Lower leg skin (tissue), 4 donors: Measurements from ENCODE around the gene MICAL2. TPM values are rescaled to one million over a fixed set of nuclear protein-coding genes. Genes with fewer than 3 reads are reported as not detected.
A peak's percentile ranks its signal among the peaks of the same experiment; 100 is the strongest.

Experiments
- DNase-seq, 2 donors: peaks; one replicate each; pipeline ENCODE4 v3.0.0-alpha.2; 2019; ENCODE audit warnings: low spot score in 2 of 2
- H3K4me3 ChIP-seq: fragments of 200-600 bp; sonication (generic); 2 replicates; pipeline ENCODE4 v1.5.1; 2017; ENCODE audit warnings: mild to moderate bottlenecking, low read depth; ENCODE audit not compliant: poor library complexity, severe bottlenecking
- CTCF ChIP-seq, 3 donors: fragments of 450-650 bp; IDR thresholded peaks; one replicate each; pipeline ENCODE4 v1.5.1; 2016; ENCODE audit warnings: antibody characterized with exemption in 3 of 3, mild to moderate bottlenecking in 3 of 3, moderate library complexity in 2 of 3
- POLR2A ChIP-seq, 2 donors: fragments of 450-650 bp; IDR thresholded peaks; one replicate each; pipeline ENCODE4 v1.6.1; 2016 to 2017; ENCODE audit warnings: antibody characterized with exemption in 2 of 2, mild to moderate bottlenecking in 1 of 2, moderate library complexity in 1 of 2
- WGBS, 2 donors: methylation state at CpG; one replicate each; pipeline ENCODE4 v1.1.5; 2018; 5-methylcytosine and 5-hydroxymethylcytosine counted together
- intact Hi-C: fragments of 100-400 bp; cut with DNase I; formaldehyde crosslinking; loops from one replicate; pipeline ENCODE4 v1.15.0; 2023; ENCODE audit warnings: low total_unique reads
- total RNA-seq, 4 donors: library from RNA; depleted of rRNA; stranded (reverse); fragments of >200 nt; gene quantifications; one replicate each; pipeline ENCODE4 v1.1.0, GENCODE V29; 2016

The MICAL2 gene
- total RNA-seq, 4 donors from 2014 or later = 117 to 238 (median 145) TPM

- TF ChIP-seq POLR2A (IDR thresholded peaks at IDR 0.05) (no peak), CTCF (IDR thresholded peaks at IDR 0.05) (no peak)
- intact Hi-C loops = no loop called here
- no peak overlapping the region for H3K4me3 ChIP-seq
- WGBS, 2 donors = 82 to 89% methylated on average over 8 of the region's 8 CpGs
- DNase-seq = no peak
Measured at GRCh38 chr11:12113294-12113693, 2.9 kb downstream of the MICAL2 start.

- intact Hi-C loops = no loop called here
- 87 to 90% methylated on average over 21 of the region's 21 CpGs for WGBS, 2 donors
- DNase-seq = no peak
- TF ChIP-seq POLR2A (IDR thresholded peaks at IDR 0.05) (no peak), CTCF (IDR thresholded peaks at IDR 0.05) (no peak)
- H3K4me3 ChIP-seq = no peak overlapping the region
Measured at GRCh38 chr11:12114193-12115033, 4.0 kb downstream of the MICAL2 start.

GRCh38 chr11:12116425-12117032 is 6.1 kb downstream of the MICAL2 start:
- H3K4me3 ChIP-seq = no peak overlapping the region
- WGBS, 2 donors = 88 to 90% methylated on average over 9 of the region's 9 CpGs
- TF ChIP-seq POLR2A (IDR thresholded peaks at IDR 0.05) = no peak
- DNase-seq = peak in 1 of 2 donors; percentile 75
- intact Hi-C loops = no loop called here

- DNase-seq = peak in 1 of 2 donors; percentile 60
- H3K4me3 ChIP-seq = no peak overlapping the region
- TF ChIP-seq POLR2A (IDR thresholded peaks at IDR 0.05) (no peak), CTCF (IDR thresholded peaks at IDR 0.05) (no peak)
- intact Hi-C loops = no loop called here
- WGBS, 2 donors = 69 to 77% methylated on average over 4 of the region's 4 CpGs
Measured at GRCh38 chr11:12117200-12117599, 6.8 kb downstream of the MICAL2 start.

GRCh38 chr11:12117611-12118010 is 7.2 kb downstream of the MICAL2 start:
- TF ChIP-seq CTCF (IDR thresholded peaks at IDR 0.05) = no peak
- TF ChIP-seq POLR2A (IDR thresholded peaks at IDR 0.05) = no peak
- no peak overlapping the region for H3K4me3 ChIP-seq
- no peak for DNase-seq
- 81 to 86% methylated on average over 2 of the region's 2 CpGs for WGBS, 2 donors
- intact Hi-C loops = no loop called here

- DNase-seq = no peak
Measured at GRCh38 chr11:12118949-12119348, 8.6 kb downstream of the MICAL2 start.

More at GRCh38 chr11:12118949-12119348, 8.6 kb downstream of the MICAL2 start:
- intact Hi-C loops = no loop called here
- TF ChIP-seq CTCF (IDR thresholded peaks at IDR 0.05) (no peak), POLR2A (IDR thresholded peaks at IDR 0.05) (no peak)
- H3K4me3 ChIP-seq = no peak overlapping the region
- 61 to 73% methylated on average over 4 of the region's 4 CpGs for WGBS, 2 donors
